ENCODE data around the gene ADGRV1. TPM values are rescaled to one million over a fixed set of nuclear protein-coding genes. Genes with fewer than 3 reads are reported as not detected.
"Not testable (repeated sequence)": the region's sequence is repeated elsewhere in the genome, so short reads cannot be mapped to it uniquely, and the experiment has no call there.

ADGRV1 gene
- total RNA-seq, 1 donor from 2014 or later = 0.99 TPM

DNA sequence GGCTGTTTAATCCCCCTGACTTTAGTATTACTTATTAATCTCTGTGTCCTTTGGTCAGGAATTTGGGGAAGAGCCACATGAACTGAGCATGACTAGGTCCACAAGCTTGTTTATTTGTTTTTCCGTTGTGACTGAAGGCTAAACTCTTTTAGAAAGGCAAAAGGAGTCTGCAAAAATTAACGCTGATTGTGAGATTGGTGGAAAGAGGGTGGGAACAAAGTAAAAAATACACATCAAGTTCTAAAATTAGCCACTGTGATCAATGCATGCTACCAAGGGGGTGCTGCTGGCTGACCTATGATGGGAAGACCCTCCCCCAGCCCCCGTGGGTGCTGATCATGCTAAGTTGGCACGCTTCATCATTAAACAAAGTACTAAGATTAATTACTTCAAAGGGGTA is 356.8 kb downstream of the ADGRV1 start:
- TF ChIP-seq, protein P1, sequence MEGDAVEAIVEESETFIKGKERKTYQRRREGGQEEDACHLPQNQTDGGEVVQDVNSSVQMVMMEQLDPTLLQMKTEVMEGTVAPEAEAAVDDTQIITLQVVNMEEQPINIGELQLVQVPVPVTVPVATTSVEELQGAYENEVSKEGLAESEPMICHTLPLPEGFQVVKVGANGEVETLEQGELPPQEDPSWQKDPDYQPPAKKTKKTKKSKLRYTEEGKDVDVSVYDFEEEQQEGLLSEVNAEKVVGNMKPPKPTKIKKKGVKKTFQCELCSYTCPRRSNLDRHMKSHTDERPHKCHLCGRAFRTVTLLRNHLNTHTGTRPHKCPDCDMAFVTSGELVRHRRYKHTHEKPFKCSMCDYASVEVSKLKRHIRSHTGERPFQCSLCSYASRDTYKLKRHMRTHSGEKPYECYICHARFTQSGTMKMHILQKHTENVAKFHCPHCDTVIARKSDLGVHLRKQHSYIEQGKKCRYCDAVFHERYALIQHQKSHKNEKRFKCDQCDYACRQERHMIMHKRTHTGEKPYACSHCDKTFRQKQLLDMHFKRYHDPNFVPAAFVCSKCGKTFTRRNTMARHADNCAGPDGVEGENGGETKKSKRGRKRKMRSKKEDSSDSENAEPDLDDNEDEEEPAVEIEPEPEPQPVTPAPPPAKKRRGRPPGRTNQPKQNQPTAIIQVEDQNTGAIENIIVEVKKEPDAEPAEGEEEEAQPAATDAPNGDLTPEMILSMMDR (IDR thresholded peaks at IDR 0.05) = no peak
- H3K27me3 Mint-ChIP-seq (ENCODE audit: unreplicated experiment) = peaks cover 16% of the 10 kb centered on the region
- H3K36me3 Mint-ChIP-seq (ENCODE audit: unreplicated experiment) = no peaks in the 10 kb centered on the region
- no peak overlapping the region for H3K27ac Mint-ChIP-seq (ENCODE audit: unreplicated experiment)
- DNase-seq (ENCODE audit: extremely low spot score, unreplicated experiment) = no peak
- no peaks in the 10 kb centered on the region for H3K9me3 Mint-ChIP-seq (ENCODE audit: unreplicated experiment)
- H3K4me3 Mint-ChIP-seq (ENCODE audit: unreplicated experiment) = no peak overlapping the region
- H3K4me1 Mint-ChIP-seq (ENCODE audit: unreplicated experiment) = no peaks in the 10 kb centered on the region

DNA sequence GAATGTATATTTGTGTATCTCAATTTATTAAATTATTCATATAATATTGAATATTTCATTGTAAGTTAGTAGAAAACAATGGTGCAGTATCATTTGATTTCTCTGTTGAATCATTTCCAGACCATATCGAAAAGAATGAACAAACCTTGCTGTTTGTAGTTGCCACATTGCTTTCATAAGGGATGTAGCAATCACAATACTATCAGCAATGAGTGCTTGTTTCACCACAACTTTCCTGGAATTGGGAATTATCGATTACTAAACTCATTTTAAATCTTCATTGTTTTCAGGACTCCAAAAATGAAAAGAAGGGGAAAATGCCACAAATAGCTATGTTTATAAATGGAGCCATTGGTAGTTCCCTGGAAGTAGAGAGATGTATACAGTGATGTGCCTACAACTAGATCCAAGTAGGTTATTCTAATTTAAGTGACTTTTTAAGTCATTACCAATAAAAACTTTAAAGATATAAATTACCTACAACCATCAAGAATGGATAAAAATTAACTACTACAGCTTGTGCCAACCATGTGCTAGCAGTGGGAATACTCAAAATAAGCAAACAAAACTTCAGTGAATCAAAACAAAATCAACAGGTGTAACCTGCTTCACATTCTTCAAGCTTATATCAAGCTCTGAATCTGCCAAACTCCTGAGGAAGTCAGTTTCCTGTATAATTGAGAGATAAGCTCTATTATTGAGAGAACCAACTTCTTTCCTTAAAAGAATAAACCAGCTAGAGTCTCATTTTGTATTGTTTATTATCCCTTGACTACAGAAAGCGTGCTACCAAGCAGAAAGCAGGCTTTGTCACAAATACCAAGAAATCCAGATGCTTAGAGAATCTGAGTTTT is 358.6 kb downstream of the ADGRV1 start:
- TF ChIP-seq, protein P1 (IDR thresholded peaks at IDR 0.05) = no peak
- H3K4me3 Mint-ChIP-seq (ENCODE audit: unreplicated experiment) = no peak overlapping the region
- H3K27me3 Mint-ChIP-seq (ENCODE audit: unreplicated experiment) = peaks cover 11% of the 10 kb centered on the region
- H3K27ac Mint-ChIP-seq (ENCODE audit: unreplicated experiment) = no peak overlapping the region
- no peak for DNase-seq (ENCODE audit: extremely low spot score, unreplicated experiment)
- no peaks in the 10 kb centered on the region for H3K4me1 Mint-ChIP-seq (ENCODE audit: unreplicated experiment)
- H3K36me3 Mint-ChIP-seq (ENCODE audit: unreplicated experiment) = no peaks in the 10 kb centered on the region
- no peaks in the 10 kb centered on the region for H3K9me3 Mint-ChIP-seq (ENCODE audit: unreplicated experiment)

DNA sequence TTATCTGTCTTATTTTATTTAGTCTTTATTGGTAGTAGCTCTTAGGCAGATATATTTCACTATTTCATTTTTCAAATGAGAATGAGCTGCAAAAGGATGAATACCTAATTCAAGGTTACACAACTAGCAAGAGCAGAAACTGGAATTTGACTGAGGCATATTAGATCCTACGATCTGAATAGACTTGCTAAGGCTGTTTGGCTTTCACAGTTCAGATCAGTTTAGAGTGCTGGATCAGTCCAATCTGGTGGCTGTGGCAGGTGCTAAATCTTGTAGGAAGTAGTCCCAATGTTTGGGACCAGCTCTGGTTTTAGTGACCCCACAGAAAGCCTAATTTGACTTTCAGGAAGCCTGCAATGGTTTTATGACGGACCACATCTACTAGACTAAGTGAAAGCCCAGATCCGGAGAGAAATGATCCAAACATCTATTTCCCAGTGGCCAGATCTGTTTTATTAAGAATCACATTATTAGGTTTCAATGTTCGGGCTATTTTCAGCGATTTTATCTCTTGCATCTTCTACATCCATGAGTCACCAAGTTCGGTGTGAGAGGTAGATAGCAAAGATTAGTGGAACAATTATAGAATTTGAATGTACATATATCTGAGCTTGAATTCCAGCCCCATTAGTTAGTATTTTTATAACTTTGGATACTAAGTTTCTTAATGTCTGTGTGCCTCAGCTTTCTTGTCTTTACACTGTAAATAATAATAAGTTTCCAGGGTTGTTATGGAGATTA is 359.5 kb downstream of the ADGRV1 start:
- Mint-ChIP-seq H3K9me3 (ENCODE audit: unreplicated experiment) (no peaks in the 10 kb centered on the region), H3K27ac (ENCODE audit: unreplicated experiment) (no peak overlapping the region), H3K27me3 (ENCODE audit: unreplicated experiment) (peaks cover 11% of the 10 kb centered on the region), H3K36me3 (ENCODE audit: unreplicated experiment) (no peaks in the 10 kb centered on the region), H3K4me1 (ENCODE audit: unreplicated experiment) (no peaks in the 10 kb centered on the region), H3K4me3 (ENCODE audit: unreplicated experiment) (no peak overlapping the region)
- no peak for DNase-seq (ENCODE audit: extremely low spot score, unreplicated experiment)
- TF ChIP-seq, protein P1 (IDR thresholded peaks at IDR 0.05) = no peak

DNA sequence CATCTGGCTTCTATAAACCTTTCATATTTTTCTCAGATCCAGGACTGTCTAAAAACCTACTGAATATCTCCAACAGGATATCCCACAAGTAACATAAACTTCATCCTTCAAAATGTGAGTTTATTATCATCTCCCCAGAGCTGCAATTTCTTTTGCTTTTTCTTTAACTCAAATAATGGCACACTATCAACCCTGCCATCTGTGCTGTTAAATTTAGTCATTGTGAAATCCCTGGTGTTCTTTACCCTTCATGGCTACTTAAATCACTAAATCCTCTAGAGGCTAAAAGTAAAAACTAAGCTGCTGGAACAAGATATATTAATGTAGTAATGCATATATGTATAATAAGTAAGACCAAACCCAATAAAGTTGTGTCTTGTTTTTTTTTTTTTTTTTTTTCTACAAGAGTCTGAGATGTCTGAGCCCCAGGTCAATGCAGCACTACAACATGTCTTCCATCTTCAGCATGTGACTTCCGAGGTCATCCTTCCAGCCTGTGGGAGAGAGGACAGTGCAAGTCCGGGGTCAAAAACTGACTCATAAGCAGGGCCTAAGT is 362.9 kb downstream of the ADGRV1 start:
- Mint-ChIP-seq H3K4me1 (ENCODE audit: unreplicated experiment) (no peaks in the 10 kb centered on the region), H3K27ac (ENCODE audit: unreplicated experiment) (no peak overlapping the region), H3K9me3 (ENCODE audit: unreplicated experiment) (no peaks in the 10 kb centered on the region), H3K27me3 (ENCODE audit: unreplicated experiment) (peaks cover 5% of the 10 kb centered on the region), H3K36me3 (ENCODE audit: unreplicated experiment) (no peaks in the 10 kb centered on the region), H3K4me3 (ENCODE audit: unreplicated experiment) (no peak overlapping the region)
- TF ChIP-seq, protein P1 (IDR thresholded peaks at IDR 0.05) = no peak
- no peak for DNase-seq (ENCODE audit: extremely low spot score, unreplicated experiment)

DNA sequence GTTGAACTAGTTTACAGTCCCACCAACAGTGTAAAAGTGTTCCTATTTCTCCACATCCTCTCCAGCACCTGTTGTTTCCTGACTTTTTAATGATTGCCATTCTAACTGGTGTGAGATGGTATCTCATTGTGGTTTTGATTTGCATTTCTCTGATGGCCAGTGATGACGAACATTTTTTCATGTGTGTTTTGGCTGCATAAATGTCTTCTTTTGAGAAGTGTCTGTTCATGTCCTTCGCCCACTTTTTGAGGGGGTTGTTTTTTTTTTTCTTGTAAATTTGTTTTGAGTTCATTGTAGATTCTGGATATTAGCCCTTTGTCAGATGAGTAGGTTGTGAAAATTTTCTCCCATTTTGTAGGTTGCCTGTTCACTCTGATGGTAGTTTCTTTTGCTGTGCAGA is 365.6 kb downstream of the ADGRV1 start:
- not testable (repeated sequence) for H3K9me3 Mint-ChIP-seq (ENCODE audit: unreplicated experiment); H3K27ac Mint-ChIP-seq (ENCODE audit: unreplicated experiment); H3K36me3 Mint-ChIP-seq (ENCODE audit: unreplicated experiment); H3K27me3 Mint-ChIP-seq (ENCODE audit: unreplicated experiment); H3K4me3 Mint-ChIP-seq (ENCODE audit: unreplicated experiment); DNase-seq (ENCODE audit: extremely low spot score, unreplicated experiment); H3K4me1 Mint-ChIP-seq (ENCODE audit: unreplicated experiment)

DNA sequence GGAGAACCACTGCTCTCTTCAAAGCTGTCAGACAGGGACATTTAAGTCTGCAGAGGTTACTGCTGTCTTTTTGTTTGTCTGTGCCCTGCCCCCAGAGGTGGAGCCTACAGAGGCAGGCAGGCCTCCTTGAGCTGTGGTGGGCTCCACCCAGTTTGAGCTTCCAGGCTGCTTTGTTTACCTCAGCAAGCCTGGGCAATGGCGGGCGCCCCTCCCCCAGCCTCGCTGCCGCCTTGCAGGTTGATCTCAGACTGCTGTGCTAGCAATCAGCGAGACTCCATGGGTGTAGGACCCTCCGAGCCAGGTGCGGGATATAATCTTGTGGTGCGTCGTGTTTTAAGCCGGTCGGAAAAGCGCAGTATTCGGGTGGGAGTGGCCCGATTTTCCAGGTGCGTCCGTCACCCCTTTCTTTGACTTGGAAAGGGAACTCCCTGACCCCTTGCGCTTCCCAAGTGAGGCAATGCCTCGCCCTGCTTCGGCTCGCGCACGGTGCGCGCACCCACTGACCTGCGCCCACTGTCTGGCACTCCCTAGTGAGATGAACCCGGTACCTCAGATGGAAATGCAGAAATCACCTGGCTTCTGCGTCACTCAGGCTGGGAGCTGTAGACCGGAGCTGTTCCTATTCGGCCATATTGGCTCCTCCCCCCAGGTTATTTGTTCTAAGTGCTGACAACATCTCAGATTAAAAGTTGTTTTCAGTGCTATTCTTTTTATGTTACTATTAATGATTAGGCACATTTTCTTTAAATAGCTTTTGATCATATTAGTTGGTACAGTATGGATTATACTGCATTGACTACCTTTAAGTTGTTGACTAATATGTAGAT is 370.6 kb downstream of the ADGRV1 start:
- H3K36me3 Mint-ChIP-seq (ENCODE audit: unreplicated experiment); H3K4me1 Mint-ChIP-seq (ENCODE audit: unreplicated experiment): not testable (repeated sequence)

More for the DNA sequence above, 370.6 kb downstream of the ADGRV1 start:
- H3K27me3 Mint-ChIP-seq (ENCODE audit: unreplicated experiment); DNase-seq (ENCODE audit: extremely low spot score, unreplicated experiment); H3K9me3 Mint-ChIP-seq (ENCODE audit: unreplicated experiment): not testable (repeated sequence)
- H3K27ac Mint-ChIP-seq (ENCODE audit: unreplicated experiment) = peak overlapping the region; percentile 84
- H3K4me3 Mint-ChIP-seq (ENCODE audit: unreplicated experiment) = peak overlapping the region; percentile 82
